ENCODE measurements around the gene ADGRE2.
"Not testable (repeated sequence)": the region's sequence is repeated elsewhere in the genome, so short reads cannot be mapped to it uniquely, and the experiment has no call there.

Gene ADGRE2

DNA sequence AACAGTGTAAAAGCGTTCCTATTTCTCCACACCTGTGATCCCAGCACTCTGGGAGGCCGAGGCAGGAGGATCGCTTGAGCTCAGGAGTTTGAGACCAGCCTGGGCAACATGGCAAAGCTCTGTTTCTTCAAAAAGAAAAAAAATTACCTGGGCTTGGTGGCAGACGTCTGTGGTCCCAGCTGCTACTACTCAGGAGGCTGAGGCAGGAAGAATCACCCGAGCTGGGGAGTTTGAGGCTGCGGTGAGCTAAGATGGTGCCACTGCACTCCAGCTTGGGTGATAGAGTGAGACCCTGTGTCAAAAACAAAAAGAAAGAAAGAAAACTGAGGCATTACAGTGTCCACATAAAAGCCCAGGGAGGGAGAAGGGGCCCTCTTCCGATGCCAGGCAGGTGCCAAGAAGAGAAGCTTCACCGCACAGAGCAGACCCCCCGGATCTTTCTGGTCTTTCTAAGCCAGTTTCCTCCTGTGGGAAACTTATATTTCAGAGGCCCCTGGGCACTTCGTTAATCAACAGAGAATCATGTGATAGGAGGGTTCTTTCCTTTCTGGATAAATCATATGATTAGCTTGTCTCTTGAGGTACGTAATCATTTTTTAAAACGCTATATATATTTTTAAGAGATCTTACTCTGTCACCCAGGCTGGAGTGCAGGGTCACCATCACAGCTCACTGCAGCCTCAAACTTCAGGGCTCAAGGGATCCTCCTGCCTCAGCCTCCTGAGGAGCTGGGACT lies at the start of gene ADGRE2:
TSS of gene ADGRE2 (minus strand) at position 451 of the 736 bp plus-strand sequence. CDS start 1,804 bp downstream, outside the sequence.
- not testable (repeated sequence) for DNase-seq

DNA sequence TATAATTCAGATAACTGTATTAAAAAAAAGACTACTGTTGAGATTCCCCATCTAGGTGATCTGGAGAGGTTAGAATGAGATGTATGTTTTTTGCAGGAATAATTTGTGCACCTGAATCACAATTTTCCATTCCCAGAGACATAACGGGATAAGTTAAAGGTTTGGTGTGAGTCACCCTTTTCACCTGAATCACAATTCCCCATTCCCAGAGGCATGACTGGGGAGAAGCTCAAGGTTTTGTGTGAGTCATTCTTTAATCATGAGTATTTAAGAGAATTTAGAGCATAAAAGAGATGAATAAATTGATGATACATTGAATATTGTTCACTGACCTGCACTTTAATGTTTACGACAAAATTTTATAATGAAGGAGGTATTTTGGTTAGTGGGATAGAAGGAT lies 47.6 kb upstream of the ADGRE2 start:
- DNase-seq, result no peak

DNA sequence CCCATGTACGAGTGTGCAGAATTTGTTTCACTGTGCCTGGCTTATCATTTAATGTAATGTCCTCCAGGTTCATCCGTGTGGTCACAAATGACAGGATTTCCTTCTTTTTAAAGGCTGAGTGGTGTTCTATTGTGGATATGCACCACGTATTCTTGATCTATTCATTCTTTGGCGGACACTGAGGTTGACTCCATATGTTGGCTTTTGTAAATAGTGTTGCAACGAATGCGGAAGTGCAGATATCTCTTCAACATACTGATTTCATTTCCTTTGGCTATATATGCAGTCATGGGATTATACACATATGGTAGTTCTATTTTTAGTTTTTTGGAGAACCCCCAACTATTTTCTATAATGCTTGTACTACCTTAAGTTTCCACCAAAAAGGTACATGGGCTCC lies 43.6 kb upstream of the ADGRE2 start:
- DNase-seq, result no peak

DNA sequence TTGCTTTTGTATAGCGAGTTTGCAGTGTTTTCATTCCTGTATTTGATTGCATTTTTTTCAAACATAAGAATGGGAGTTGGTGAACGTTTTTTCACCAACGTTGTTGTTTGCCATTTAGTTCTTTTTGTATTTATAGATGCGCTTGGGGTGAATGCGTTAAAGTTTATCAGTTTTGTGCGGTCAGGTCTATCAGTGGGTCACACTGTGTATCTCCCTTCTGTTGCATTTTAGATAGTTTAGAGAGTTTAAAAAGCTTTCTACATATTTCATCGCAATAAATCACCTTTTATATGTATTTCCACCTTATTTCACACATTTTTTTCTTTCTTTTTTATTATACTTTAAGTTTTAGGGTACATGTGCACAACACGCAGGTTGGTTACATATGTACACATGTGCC lies 40.2 kb upstream of the ADGRE2 start:
- DNase-seq, result no peak

DNA sequence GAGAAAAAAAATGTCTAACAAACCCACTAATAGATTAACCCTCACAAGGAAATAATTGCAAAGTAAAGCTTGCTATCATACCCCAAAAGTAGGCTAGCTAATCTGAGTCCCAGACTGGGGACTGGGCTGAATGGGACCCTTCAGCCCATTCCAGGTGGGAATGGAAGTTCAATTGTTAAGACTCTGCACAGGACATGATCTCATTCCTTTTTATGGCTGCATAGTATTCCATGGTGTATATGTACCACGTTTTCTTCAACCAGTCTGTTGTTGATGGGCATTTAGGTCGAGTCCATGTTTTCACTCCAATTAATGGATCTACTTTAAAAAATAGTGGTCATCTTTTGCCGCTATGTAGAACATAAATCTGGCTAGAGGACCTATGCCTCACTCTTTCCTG lies 38.7 kb upstream of the ADGRE2 start:
- no peak for DNase-seq

DNA sequence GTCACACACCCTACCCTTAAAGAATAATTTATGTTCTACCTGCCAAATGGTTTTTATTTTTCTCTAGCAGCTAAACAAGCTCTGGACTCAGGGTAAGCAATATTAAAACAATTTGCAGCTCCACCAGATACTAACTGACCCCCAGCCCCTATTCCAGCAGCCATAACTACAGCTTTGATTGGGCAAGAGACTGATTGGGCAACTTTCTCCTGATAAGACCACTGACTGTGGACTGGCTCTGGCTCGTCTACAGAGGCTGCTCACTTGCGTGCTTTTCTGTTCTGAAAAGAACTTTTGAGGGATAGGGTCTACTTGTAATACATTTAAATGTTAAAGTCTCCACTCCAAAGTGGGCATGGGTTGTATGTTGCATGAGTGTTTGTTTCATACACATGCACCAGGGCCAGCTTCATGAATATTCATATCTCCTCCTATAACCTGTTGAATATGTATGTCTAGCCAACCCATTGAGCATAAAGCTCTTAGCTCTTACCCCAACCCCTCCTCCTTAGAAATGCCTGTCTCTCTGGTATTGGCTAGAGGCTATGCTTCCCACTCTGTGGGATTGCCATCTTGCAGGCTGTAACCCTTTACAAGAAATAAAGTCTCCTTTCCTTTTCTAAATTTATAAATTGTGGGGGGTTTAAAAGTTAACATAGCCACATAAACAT lies 36.8 kb upstream of the ADGRE2 start:
- no peak for DNase-seq

DNA sequence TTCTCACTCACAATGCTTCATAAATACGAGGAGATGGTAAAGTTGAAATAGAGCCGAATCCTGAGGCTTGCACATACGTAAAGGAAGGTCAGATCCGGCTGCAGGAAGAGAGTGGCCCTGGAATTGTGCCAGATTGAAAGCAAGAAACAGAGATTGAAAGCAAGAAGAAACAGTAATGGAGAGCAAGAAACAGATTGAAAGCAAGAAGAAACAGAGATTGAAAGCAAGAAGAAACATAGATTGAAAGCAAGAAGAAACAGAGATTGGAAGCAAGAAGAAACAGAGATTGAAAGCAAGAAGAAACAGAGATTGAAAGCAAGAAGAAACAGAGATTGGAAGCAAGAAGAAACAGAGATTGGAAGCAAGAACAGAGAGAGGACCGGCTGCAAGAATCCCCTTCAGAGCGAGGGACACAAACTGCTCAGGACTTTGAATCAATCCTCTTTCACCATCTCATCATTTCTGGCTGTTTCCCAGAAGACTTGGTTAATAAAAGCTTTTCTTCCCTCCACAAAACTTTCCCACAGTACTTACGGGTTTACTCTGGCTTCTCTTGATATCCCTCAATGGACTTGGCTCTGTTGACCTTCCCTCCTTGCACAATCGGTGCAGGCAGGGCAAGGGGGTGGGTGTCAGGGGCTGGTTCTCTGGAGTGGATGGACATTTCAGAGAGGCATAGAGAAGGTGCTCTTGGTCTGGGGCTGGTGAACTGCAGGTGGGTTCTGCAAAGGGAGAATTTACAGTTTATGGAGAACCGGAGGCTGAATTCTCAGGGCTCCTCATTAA lies 31.1 kb upstream of the ADGRE2 start:
- DNase-seq, result no peak

DNA sequence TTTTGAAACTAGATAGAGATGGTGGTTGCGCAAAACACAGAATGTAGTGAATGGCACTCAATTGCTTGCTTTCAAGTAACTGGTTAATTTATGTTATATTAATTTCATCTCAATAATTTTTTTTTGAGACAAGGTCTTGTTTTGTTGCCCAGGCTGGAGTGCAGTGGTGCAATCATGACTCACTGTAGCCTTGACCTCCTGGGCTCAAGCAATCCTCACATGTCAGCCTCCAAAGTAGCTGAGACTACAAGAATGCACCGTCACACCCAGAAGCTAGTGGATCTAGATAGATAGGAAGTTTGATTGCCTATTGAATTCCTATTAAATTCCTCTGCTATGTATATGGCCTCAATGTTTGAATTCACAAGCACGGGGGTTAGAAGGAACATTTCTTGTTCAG lies 26.4 kb upstream of the ADGRE2 start:
- no peak for DNase-seq

DNA sequence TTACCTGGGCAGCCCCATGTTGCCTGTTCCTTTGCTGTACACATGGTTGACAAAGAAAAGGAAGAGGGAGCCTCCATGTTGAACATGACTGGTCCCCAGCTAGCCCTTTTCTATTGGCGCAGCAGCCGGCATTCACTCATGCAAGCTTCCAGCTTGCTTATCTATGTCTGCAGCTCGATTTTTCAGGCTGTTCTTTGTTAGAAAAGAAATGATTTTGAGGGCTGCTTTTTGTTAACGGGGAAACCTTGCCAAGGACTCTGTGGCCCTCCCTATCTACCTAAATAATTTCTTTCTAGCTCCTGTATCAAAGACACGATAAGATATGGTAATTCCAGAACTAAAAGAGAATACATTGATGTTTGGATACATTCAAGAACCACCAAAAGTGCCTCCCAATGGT lies 20.4 kb upstream of the ADGRE2 start:
- no peak for DNase-seq

DNA sequence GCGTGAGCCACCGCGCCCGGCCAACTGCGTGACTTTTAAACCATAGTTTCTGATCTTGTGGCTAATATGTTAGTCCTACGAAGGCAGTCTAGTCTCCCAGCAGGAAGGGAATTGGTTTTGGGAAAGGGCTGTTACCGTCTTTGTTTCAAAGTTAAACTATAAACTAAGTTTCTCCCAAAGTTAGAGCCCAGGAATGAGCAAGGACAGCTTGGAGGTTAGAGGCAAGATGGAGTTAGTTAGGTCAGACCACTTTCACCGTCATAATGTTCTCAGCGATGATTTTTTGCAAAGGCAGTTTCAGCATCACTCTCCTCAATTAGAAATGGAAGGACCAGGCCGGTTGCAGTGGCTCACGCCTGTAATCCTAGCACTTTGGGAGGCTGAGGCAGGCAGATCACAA lies 17.7 kb upstream of the ADGRE2 start:
- DNase-seq, result no peak

DNA sequence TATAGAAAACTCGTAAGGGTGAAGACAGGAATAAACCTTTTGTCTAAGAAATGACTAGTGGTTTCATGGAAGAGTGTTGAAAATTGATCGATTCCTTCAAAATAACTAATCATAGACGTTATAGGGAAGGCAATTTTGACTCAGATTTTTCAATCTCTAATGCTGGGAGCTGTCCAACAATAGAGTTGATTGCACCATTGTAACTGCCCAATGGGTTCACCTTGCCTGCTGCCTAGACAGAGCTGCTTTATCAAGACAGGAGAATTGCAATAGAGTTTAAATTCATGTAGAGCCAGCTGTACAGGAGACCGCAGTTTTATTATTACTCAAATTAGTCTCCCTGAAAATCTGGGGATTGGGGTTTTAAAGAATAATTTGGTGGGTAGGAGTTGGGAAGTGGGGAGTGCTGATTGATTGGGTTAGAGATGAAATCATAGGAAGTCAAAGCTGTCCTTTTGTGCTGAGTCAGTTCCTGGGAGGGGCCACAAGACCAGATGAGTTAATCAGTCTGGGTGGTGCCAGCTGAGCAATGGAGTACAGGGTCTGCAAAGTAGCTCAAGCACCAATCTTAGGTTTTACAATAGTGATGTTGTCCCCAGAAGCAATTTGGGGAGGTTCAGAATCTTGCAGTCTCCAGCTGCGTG lies 16.8 kb upstream of the ADGRE2 start:
- DNase-seq, result no peak

DNA sequence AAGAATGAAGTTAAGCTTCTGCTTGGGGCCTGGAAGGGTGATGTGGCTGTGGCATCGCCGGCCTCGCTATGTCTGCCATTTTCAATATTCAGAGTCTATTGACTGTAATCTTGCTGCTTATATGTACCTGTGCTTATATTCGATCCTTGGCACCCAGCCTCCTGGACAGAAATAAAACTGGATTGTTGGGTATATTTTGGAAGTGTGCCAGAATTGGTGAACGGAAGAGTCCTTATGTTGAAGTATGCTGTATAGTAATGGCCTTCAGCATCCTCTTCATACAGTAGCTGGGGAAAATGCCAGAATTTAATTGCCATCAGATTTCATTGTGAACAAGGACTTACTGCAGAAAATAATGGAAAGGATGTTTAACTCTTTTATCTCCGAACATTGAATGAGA lies 13.9 kb upstream of the ADGRE2 start:
- DNase-seq, result not testable (repeated sequence)

DNA sequence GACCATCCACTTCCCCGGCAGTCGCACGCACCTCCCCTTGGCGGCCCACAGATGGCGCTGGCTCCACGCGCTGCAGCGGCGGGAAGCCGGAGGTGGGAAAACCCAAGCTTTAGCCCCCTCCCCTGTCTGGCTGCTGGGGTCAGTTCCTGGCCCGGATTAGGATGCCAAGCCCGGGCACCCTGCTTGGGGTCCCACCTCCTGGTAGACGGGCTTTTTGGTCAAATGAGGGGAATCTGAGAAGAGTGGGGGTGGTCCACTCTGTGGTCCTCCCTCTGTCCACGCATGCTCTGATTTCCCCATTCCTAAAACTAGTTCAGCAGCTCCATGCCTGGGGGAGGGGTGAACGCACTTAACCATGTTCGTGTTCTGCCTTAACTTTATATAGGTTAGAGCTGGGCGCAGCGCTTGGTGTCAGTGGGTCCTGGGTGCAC lies 8.1 kb upstream of the ADGRE2 start:
- no peak for DNase-seq

DNA sequence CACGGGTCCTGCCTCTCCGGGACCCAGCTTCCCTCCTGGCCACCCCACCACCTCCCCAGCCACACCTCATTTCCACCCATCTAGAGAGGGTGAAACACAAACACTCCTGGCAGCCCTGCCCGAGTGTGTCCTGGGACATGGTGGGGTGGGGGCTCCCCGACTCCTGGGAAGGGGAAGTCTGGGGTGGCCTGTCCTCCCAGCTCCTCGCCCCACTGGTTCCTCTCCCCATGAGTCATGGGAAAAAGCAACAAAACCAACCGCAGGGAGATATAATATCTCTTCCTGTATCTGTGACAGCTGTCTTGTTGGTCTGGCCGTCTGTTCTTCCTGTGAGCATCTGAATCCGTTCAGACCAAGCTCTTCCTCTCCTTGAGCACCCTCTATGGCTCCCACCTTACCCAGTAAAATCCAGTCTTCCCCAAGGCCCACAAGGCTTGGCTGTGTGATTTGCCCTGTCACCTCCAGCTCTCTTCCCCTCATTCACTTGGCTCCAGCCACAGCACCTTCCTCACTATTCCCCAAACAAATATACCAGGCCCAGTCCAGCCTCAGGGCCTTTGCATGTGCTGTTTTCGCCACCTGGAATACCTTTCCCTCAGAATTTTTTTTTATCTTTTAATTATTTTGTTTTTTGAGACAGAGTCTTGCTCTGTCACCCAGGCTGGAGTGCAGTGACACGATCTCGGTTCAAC lies 6.9 kb upstream of the ADGRE2 start:
- DNase-seq, result peak; percentile 20

DNA sequence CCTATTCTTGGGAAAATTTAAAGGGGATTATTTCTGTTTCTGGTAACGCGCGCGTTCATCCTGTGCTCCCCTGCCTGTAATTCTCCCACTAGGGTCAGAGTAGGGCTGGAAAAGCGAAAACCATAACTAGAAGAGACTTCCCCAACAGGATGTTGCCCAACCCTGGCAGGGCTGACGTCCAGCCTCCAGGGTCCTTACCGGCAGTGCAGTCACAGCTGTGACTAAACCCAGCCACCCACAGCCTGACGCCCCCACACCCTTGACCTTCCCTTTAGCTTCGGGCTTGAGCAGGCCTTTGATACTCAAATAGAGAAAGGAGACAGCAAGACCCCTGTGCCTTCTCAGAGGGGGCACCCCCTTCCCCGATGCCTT lies 6.4 kb upstream of the ADGRE2 start:
- not testable (repeated sequence) for DNase-seq

DNA sequence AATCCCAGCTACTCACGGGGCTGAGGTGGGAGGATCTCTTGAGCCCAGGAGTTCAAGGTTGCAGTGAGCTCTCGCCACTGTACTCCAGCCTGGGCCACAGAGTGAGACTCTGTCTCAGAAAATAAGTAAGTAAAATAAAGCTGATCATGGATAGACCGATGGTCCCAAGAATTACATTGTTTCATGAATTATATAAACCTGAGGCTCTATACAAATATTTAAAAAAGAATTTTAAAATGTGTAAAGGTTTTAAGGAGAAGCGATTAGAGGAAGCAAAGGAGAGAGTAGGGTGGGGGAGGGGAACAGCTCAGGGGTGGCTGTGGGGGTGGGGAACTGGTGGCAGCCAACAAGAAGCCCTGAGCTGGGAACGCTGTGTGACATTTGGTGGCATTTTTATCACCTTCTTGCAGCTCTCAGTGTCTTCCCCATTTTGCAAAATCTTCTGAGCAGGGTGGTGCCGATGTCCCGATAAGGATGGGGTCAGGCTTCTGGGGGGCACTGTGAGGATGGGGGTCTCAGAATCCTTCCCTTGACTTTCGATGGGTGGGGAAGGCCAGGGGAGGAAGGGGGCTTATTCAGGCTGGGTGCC lies 5.1 kb upstream of the ADGRE2 start:
- not testable (repeated sequence) for DNase-seq

DNA sequence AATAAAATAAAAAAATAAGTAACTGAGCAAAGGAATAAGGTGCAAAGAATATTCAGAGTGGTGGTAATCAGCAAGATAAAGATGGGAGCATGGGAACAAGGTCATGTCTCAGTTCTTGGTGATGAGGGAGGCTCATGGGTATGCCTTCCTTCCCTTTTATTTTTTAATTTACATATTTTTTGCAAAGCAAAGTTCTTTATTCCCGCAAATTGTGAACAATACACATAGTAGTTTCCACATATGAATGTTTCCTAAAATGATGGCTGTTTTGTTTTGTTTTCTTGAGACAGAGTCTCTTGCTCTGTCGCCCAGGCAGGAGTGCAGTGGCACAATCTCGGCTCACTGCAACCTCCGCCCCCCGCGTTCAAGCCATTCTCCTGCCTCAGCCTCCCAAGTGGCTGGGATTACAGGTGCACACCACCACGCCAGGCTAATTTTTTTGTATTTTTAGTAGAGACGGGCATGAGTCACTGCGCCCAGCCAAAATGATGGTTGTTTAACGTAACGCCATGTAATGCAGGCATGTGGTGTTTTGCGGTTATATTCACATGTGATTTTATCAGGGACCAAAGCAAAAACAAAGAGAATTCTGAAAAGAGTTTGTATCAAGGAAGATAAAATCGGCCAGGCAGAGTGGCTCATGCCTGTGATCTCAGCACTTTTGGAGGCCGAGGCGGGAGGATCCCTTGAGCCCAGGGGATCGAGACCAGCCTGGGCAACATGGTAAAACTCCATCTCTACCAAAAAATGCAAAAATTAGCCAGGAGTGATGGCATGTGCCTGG lies 4.5 kb upstream of the ADGRE2 start:
- no peak for DNase-seq

DNA sequence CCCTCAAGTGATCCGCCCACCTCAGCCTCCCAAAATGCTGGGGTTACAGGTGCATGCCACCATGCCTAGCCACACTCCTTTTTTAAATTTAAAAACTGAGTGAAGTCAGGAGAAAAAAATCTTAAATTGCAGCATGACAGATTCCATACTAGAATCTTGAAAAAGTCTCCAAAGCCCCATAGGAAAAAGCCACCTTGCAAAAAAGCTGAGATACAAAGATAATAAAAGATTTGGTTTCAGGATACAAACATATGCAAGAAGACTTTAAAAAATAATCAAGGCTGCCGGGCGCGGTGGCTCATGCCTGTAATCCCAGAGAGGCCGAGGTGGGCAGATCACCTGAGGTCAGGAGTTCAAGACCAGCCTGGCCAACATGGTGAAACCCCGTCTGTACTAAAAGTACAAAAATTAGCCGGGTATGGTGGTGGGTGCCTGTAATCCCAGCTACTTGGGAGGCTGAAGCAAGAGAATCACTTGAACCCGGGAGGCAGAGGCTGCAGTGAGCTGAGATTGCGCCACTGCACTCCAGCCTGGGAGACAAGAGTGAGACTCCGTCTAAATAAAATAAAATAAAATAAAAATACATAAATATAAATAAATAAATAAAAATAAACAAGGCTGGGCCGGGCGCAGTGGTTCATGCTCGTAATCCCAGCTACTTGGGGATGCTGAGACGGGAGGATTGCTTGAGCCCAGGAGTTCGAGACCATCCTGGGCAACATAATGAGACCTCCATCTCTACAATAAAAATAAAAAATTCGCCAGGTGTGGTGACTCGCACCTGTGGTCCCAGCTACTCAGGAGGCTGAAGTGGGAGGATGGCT lies 3.6 kb upstream of the ADGRE2 start:
- DNase-seq, result not testable (repeated sequence)

DNA sequence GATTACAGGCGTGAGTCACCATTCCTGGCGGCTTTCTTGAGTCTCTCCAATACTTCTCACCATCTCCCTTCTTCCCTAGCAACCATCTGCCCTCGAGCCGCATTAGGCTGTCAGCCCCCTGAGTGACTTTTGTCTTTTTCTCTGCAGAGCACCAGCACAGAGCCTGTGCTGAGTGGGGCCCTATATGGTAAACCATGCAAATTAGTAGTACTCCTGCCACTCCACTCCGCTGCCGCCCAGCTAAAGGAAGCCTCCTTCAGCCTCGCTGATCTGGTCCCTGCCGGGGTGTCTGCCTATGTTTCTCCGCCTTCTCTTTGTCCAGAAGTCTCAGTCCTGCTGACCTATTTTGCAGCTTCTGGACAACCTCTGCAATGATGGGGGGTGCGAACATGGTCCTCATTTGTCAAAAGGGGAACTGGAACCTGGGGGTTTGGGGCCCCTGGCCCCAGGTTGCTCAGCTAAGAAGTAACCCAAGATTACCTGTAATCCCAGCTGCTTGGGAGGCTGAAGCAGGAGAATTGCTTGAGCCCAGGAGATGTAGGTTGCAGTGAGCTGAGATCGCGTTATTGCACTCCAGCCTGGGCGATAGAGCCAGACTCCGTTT lies 2.4 kb upstream of the ADGRE2 start:
- DNase-seq, result not testable (repeated sequence)

DNA sequence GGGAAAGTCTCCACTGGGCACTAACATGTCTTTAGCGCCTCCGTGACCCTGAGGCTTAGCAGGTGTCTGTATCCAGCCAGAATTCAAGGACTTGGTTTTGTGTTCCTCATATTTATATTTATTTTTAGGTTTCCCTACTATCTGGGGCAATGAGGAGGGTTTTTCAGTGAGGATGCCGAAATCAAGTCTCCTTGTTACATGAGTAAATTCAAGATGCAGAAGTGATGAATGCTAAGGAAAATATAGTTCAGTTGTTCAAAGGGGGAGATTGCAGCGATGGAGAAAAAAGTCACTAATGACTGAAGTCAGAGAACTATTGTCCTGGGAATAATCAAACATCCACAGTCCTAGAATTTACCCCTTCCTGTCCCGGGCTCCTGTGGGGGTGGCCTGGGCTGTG lies 791 bp upstream of the ADGRE2 start:
- no peak for DNase-seq

Measured in NCI-H226 (cell line).